K562 (cell line): ENCODE results near the gene RNASET2. TPM values are rescaled to one million over a fixed set of nuclear protein-coding genes. Genes with fewer than 3 reads are reported as not detected.

Source experiments
- ARID4B ChIP-seq: sonication (generic); formaldehyde crosslinking; IDR thresholded peaks from 2 replicates; pipeline ENCODE4 v1.8.0; 2022; ENCODE audit warnings: mild to moderate bottlenecking, missing genetic modification reagents
- BCOR ChIP-seq: fragments of 450-650 bp; IDR thresholded peaks from 2 replicates; pipeline ENCODE4 v1.6.1; 2016
- BRD9 ChIP-seq: fragments of 450-650 bp; IDR thresholded peaks from 2 replicates; pipeline ENCODE4 v1.6.1; 2018; ENCODE audit warnings: low read depth; ENCODE audit not compliant: partially characterized antibody
- CBX3 ChIP-seq, 2 experiments: IDR thresholded peaks; 1 replicate in 1 of 2; 2 replicates in 1 of 2; pipeline ENCODE4 v1.6.1; 2012; ENCODE audit warnings: inconsistent platforms in 2 of 2, low read length in 2 of 2, borderline replicate concordance in 1 of 2, control low read depth in 1 of 2
- ETV5 ChIP-seq: sonication (generic); formaldehyde crosslinking; IDR thresholded peaks from 2 replicates; pipeline ENCODE4 v1.4.0; 2020; ENCODE audit warnings: low read depth, mild to moderate bottlenecking, missing genetic modification reagents
- GABPA ChIP-seq: fragments of 200-800 bp; sonication (Bioruptor generic); conservative IDR thresholded peaks from 2 replicates; pipeline ENCODE4 v1.6.1; 2016; ENCODE audit warnings: low read depth, missing genetic modification characterization, missing compliant biosample characterization
- HDAC1 ChIP-seq, 2 experiments: fragments of 450-650 bp; IDR thresholded peaks; 2 replicates each; pipeline ENCODE4 v1.6.1; 2016 to 2017; ENCODE audit warnings: inconsistent platforms in 1 of 2, mild to moderate bottlenecking in 1 of 2, moderate library complexity in 1 of 2
- KDM2B ChIP-seq: fragments of 250-450 bp; sonication (Bioruptor Pico); IDR thresholded peaks from 2 replicates; pipeline ENCODE4 v1.8.0; 2021; ENCODE audit warnings: mild to moderate bottlenecking, moderate library complexity
- RCOR1 ChIP-seq, 2 experiments: IDR thresholded peaks; 2 replicates each; pipeline ENCODE4 v1.6.1; 2012; ENCODE audit warnings: low read depth in 2 of 2, low read length in 2 of 2, borderline replicate concordance in 1 of 2, improper control_type of control experiment in 1 of 2
- SPI1 ChIP-seq: IDR thresholded peaks from 2 replicates; pipeline ENCODE4 v1.6.1; 2011; ENCODE audit warnings: low read depth, low read length, control low read depth, borderline replicate concordance
- TRIM28 ChIP-seq: fragments of 450-650 bp; IDR thresholded peaks from 2 replicates; pipeline ENCODE4 v1.6.1; 2017
- ZBTB5 ChIP-seq: fragments of 450-650 bp; IDR thresholded peaks from 2 replicates; pipeline ENCODE4 v1.6.1; 2017; ENCODE audit warnings: antibody characterized with exemption
- ZNF263 ChIP-seq: sonication (generic); formaldehyde crosslinking; IDR thresholded peaks from 2 replicates; pipeline ENCODE4 v1.8.0; 2022; ENCODE audit warnings: mild to moderate bottlenecking, missing genetic modification reagents, borderline replicate concordance
- ZNF518B ChIP-seq: fragments of 250-450 bp; sonication (Bioruptor Pico); IDR thresholded peaks from 2 replicates; pipeline ENCODE4 v1.5.0; 2021; ENCODE audit warnings: mild to moderate bottlenecking, moderate library complexity
- ZNF589 ChIP-seq: fragments of 200-800 bp; sonication (Bioruptor generic); IDR thresholded peaks from 2 replicates; pipeline ENCODE4 v1.6.1; 2016; ENCODE audit warnings: low read depth, missing genetic modification characterization, missing compliant biosample characterization
- ZZZ3 ChIP-seq: fragments of 450-650 bp; IDR thresholded peaks from 2 replicates; pipeline ENCODE4 v1.6.1; 2016; ENCODE audit warnings: antibody characterized with exemption, mild to moderate bottlenecking, moderate library complexity
- polyA plus RNA-seq, 8 experiments: library from polyadenylated mRNA; depleted of rRNA in 4 of 8; stranded (reverse) in 5 of 8; unstranded in 3 of 8; fragments of >200 nt; fragmentation: Nextera tagmentation in 2 of 8; fragmentation: Illumina TruSeq in 1 of 8; extraction: Ambion mirVana in 2 of 8; extraction: Trizol in 1 of 8; gene quantifications; 2 replicates each; pipeline versions ENCODE4 v1.2.1 to v1.2.3, GENCODE V29; 2011 to 2014; ENCODE audit warnings: inconsistent platforms in 1 of 8, missing spikeins in 1 of 8
- total RNA-seq, 7 experiments: library from RNA; depleted of rRNA in 6 of 7; stranded (reverse); fragments of >200 nt in 6 of 7; fragmentation: Illumina TruSeq in 2 of 7; extraction: Trizol in 2 of 7; gene quantifications; 2 replicates each; pipeline versions ENCODE4 v1.2.1 to v1.2.3, GENCODE V29; 2011 to 2021; ENCODE audit warnings: low replicate concordance in 1 of 7

RNASET2 gene
- total and polyA plus RNA-seq, 9 of the 15 experiments (the other 6 are each of a cell fraction or from before 2014, with no cell fraction given), result 7.4 to 141 (median 91.3) TPM

- TF ChIP-seq ZZZ3, result no peak
- peak in 1 of 2 experiments; percentile 51; a peak in 1 of 4 replicates for TF ChIP-seq HDAC1 (IDR thresholded peaks at IDR 0.05)
- TF ChIP-seq RCOR1 (IDR thresholded peaks at IDR 0.05; ENCODE audit: borderline replicate concordance in 1 of 2, low read depth in 2 of 2, low read length in 2 of 2), result 0 out of 4 replicates have a peak, but pooled peaks of 1 of the 2 experiments have one; percentile 26
- no peak for TF ChIP-seq ZNF518B (CRISPR knock-in tag)
- no peak for TF ChIP-seq BRD9
- no peak for TF ChIP-seq BCOR
- no peak for TF ChIP-seq GABPA (tag)
- peak; percentile 31; the same call in 1 of the 2 replicates for TF ChIP-seq ZNF263 (CRISPR knock-in tag)
- peak; percentile 55; the same call in 1 of the 2 replicates for TF ChIP-seq SPI1
- TF ChIP-seq TRIM28, result no peak
- peak; percentile 86 for TF ChIP-seq ZNF589 (CRISPR knock-in tag)
- no peak for TF ChIP-seq ETV5
- TF ChIP-seq KDM2B (CRISPR knock-in tag), result no peak
- TF ChIP-seq ARID4B (CRISPR knock-in tag), result peak; percentile 59
- no peak for TF ChIP-seq CBX3 (IDR thresholded peaks at IDR 0.05; ENCODE audit: borderline replicate concordance in 1 of 2, low read length in 2 of 2)
- TF ChIP-seq ZBTB5, result peak; percentile 28; the same call in 1 of the 2 replicates
Measured at GRCh38 chr6:166955121-166955864, 1.1 kb downstream of the RNASET2 start (continued).
